ENCODE results near the gene SLC6A1.

Gene SLC6A1

DNA sequence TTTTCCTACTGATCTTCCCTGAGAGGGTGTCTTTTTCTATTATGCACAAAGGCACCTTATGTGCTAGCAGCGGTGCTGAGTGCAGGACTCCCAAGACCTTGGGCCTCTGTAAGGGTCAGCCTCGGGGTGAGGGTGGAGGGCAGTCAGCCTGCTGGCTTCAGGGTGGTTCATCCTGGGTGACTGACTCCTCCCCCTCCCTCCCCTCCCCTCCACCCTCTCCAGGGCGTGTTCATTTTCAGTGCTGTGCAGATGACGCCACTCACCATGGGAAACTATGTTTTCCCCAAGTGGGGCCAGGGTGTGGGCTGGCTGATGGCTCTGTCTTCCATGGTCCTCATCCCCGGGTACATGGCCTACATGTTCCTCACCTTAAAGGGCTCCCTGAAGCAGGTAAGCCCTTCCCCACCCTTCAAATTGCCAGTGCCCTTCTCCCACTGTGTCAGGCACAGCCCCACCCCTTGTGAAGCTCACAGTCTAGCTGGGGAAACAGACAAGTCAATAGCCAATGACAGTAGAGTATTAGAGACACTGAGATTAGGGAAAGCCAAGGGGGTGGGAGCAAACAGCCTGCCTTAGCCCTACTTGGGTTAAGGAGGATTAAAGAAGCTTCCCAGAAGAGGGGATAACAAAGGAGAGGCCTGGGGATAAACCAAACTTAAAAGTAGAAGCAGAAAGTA, 41.9 kb downstream of the SLC6A1 start:
- Histone ChIP-seq H3K9me3 (ENCODE audit: severe bottlenecking) (no peaks in the 10 kb centered on the region), H3K27ac (ENCODE audit: poor library complexity, severe bottlenecking) (no peak overlapping the region), H3K27me3 (ENCODE audit: insufficient read depth, poor library complexity, severe bottlenecking) (peaks cover 24% of the 10 kb centered on the region), H3K4me1 (ENCODE audit: insufficient read depth, poor library complexity, severe bottlenecking) (no peaks in the 10 kb centered on the region), H3K4me3 (ENCODE audit: severe bottlenecking) (no peak overlapping the region), H3K36me3 (ENCODE audit: low read depth) (no peaks in the 10 kb centered on the region)
- DNase-seq (ENCODE audit: low spot score) (no peak), ATAC-seq (ENCODE audit: low read depth) (no peak)
- TF ChIP-seq, protein P1, sequence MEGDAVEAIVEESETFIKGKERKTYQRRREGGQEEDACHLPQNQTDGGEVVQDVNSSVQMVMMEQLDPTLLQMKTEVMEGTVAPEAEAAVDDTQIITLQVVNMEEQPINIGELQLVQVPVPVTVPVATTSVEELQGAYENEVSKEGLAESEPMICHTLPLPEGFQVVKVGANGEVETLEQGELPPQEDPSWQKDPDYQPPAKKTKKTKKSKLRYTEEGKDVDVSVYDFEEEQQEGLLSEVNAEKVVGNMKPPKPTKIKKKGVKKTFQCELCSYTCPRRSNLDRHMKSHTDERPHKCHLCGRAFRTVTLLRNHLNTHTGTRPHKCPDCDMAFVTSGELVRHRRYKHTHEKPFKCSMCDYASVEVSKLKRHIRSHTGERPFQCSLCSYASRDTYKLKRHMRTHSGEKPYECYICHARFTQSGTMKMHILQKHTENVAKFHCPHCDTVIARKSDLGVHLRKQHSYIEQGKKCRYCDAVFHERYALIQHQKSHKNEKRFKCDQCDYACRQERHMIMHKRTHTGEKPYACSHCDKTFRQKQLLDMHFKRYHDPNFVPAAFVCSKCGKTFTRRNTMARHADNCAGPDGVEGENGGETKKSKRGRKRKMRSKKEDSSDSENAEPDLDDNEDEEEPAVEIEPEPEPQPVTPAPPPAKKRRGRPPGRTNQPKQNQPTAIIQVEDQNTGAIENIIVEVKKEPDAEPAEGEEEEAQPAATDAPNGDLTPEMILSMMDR (IDR thresholded peaks at IDR 0.05; ENCODE audit: poor library complexity, severe bottlenecking), result no peak

- no peaks in the 10 kb centered on the region for H3K9me3 ChIP-seq (ENCODE audit: severe bottlenecking)
- H3K27me3 ChIP-seq (ENCODE audit: insufficient read depth, poor library complexity, severe bottlenecking), result peaks cover 31% of the 10 kb centered on the region
- ATAC-seq (ENCODE audit: low read depth), result no peak
- no peaks in the 10 kb centered on the region for H3K36me3 ChIP-seq (ENCODE audit: low read depth)
- TF ChIP-seq, protein P1 (IDR thresholded peaks at IDR 0.05; ENCODE audit: poor library complexity, severe bottlenecking), result no peak
- H3K27ac ChIP-seq (ENCODE audit: poor library complexity, severe bottlenecking), result no peak overlapping the region
- no peaks in the 10 kb centered on the region for H3K4me1 ChIP-seq (ENCODE audit: insufficient read depth, poor library complexity, severe bottlenecking)
- no peak for DNase-seq (ENCODE audit: low spot score)
- H3K4me3 ChIP-seq (ENCODE audit: severe bottlenecking), result no peak overlapping the region
Observed at GRCh38 chr3:11035757-11036505, 43.4 kb downstream of the SLC6A1 start.

GRCh38 chr3:11037241-11037873, 44.8 kb downstream of the SLC6A1 start:
- ATAC-seq (ENCODE audit: low read depth) (no peak), DNase-seq (ENCODE audit: low spot score) (no peak)
- Histone ChIP-seq H3K4me1 (ENCODE audit: insufficient read depth, poor library complexity, severe bottlenecking) (no peaks in the 10 kb centered on the region), H3K27me3 (ENCODE audit: insufficient read depth, poor library complexity, severe bottlenecking) (peaks cover 31% of the 10 kb centered on the region), H3K27ac (ENCODE audit: poor library complexity, severe bottlenecking) (no peak overlapping the region), H3K9me3 (ENCODE audit: severe bottlenecking) (no peaks in the 10 kb centered on the region), H3K36me3 (ENCODE audit: low read depth) (no peaks in the 10 kb centered on the region), H3K4me3 (ENCODE audit: severe bottlenecking) (no peak overlapping the region)
- TF ChIP-seq, protein P1 (IDR thresholded peaks at IDR 0.05; ENCODE audit: poor library complexity, severe bottlenecking), result no peak

DNA sequence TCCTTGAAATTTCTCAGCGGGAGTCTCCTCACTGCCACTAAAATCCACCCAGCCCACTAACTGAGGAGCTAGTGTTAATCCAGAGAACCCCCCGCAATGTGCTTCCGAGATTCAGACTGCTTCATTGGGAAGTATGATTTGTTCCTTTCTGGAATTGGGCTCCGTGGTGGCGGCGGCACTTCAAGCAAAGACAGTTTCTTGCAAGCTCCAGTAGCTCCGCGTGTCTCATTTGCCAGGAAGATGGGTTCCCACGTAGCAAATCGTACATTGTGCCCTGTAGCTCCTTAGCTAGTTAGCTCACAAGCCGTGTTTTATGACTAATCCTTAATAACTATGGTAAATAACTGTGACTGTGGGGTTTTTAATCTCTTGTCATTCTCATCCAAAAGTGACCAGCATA, 45.4 kb downstream of the SLC6A1 start:
- ATAC-seq (ENCODE audit: low read depth), result no peak
- Histone ChIP-seq H3K36me3 (ENCODE audit: low read depth) (no peaks in the 10 kb centered on the region), H3K4me1 (ENCODE audit: insufficient read depth, poor library complexity, severe bottlenecking) (no peaks in the 10 kb centered on the region), H3K4me3 (ENCODE audit: severe bottlenecking) (no peak overlapping the region), H3K27me3 (ENCODE audit: insufficient read depth, poor library complexity, severe bottlenecking) (peaks cover 31% of the 10 kb centered on the region), H3K27ac (ENCODE audit: poor library complexity, severe bottlenecking) (no peak overlapping the region), H3K9me3 (ENCODE audit: severe bottlenecking) (no peaks in the 10 kb centered on the region)
- TF ChIP-seq, protein P1 (IDR thresholded peaks at IDR 0.05; ENCODE audit: poor library complexity, severe bottlenecking), result no peak
- DNase-seq (ENCODE audit: low spot score), result no peak

Measured in RWPE2 (cell line).